Skin of body (tissue), 2 donors: ENCODE measurements around the gene GPR17. TPM values are rescaled to one million over a fixed set of nuclear protein-coding genes. Genes with fewer than 3 reads are reported as not detected.

ENCODE experiments used
- DNase-seq: peaks from one replicate; lab custom pipeline; 2025; lab: John Stamatoyannopoulos, UW
- total RNA-seq: library from RNA; depleted of rRNA; stranded (reverse); fragments of >200 nt; gene quantifications from one replicate; pipeline ENCODE4 v1.2.3, GENCODE V29; 2014

GPR17 gene
- total RNA-seq, 1 donor from 2014 or later, result 0.79 TPM

- no peak for DNase-seq
These were observed 31.7 kb upstream of the GPR17 start for GRCh38 chr2:127614246-127614645.

DNA sequence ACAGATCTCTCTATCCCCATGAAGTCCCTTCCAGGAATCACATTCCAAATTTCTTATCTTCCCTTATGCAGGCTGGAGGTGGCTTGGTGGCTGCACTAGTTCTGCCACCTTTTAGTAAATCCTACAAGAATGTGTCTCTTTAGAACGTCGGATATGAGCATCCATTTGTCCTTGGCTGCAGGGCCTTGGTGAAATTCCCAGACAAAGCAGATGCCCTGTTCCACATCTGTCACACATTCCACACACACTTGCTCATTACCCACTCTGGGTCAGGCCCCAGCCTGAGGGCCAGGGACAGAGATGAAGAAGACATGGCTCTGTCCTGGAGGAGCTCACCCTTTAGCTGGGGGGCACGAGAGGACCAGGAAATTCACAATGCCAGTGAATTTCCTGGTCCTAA is 31.2 kb upstream of the GPR17 start:
- no peak for DNase-seq

DNA sequence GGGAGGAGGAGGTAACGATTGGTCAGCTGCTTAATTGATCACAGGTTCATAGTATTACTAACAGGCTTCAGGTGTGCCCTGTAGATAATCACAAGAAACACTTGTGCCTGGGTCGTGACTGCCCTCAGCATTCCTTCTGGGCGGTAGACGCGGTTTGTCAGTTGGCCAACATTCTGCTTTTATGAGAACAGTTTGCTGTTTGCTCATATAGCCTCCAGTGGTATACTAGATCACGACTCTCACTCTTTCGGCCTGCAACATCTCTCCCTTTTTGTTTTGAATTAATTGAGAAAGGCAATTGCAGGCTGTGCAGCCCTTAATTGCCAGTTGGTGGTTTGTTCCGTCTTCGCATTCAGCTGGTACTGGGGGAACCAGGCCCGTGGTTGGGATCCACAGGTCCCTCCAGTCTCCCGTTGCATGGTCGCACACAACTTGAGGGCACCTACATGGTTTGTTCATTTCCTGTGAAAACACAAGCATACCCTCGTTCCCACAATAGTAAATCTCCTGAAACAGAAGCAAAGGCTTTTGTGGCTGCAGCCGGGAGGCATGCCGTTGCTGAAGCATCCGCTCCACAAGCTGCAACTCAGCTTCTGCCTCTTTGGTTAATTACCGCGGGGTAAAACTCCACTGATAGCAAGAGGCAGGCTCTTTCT is 30.3 kb upstream of the GPR17 start:
- no peak for DNase-seq

DNA sequence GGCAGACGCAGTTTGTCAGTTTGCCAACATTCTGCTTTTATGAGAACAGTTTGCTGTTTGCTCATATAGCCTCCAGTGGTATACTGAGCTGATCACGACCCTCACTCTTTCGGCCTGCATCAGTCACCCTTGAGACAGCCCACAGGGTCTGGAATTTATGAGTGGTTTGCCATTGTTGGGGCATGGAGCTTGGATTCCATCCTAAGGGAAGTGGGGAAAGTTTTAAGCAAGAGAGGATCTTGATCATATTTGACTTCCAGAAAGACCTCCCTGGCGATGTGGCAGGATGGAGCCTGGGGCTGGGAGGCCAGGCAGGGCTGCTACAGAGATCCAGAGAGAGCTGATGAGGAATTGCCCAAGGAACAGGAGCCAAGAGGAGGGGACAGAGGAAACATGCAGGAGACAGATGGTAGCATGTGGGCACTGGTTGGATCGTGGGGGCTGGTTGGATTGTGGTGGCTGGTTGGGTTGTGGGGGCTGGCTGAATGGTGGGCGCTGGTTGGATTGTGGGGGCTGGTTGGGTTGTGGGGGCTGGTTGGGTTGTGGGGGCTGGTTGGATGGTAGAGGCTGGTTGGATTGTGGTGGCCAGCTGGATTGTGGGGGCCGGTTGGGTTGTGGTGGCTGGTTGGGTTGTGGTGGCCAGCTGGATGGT is 27.3 kb upstream of the GPR17 start:
- DNase-seq, result no peak

DNA sequence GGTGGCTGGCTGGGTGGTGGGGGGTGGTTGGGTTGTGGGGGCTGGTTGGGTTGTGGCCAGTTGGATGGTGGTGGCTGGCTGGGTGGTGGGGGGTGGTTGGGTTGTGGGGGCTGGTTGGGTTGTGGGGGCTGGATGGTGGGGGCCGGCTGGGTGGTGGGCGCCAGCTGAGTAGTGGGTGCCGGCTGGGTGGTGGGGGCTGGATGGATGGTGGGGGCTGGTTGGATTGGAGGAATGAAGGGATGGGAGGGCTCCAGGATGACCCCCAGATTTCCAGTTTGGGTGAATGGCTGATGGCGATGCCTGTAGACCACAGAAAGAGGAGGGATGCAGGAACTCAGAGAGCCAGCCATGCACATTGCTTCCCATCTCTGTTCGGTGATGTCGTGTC is 26.8 kb upstream of the GPR17 start:
- no peak for DNase-seq

- DNase-seq, result no peak
These were observed 25.9 kb upstream of the GPR17 start for GRCh38 chr2:127619877-127620705.

GRCh38 chr2:127620866-127621265 is 25.1 kb upstream of the GPR17 start:
- no peak for DNase-seq

DNA sequence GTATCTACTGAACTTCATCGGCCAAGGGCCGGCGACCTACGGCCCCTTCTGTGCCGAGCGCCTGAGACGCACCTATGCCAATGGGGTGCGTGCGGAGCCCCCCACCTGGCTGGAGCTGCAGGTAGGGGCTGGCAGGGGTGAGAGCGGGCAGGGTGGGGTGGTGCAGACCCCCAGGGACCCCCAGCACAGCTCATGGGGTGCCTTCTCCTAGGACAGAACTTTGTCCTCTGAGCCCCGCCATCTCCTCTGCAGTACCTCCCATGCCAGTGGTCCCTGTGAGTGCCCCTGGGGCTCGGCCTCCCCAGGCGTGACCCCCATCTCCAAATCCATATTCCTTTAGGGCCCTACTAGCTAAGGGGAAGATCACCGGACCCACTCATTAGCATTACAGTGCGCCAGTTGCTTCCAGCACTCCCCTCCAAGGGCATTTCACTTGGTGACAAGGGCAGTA is 23.9 kb upstream of the GPR17 start:
- DNase-seq, result no peak

DNA sequence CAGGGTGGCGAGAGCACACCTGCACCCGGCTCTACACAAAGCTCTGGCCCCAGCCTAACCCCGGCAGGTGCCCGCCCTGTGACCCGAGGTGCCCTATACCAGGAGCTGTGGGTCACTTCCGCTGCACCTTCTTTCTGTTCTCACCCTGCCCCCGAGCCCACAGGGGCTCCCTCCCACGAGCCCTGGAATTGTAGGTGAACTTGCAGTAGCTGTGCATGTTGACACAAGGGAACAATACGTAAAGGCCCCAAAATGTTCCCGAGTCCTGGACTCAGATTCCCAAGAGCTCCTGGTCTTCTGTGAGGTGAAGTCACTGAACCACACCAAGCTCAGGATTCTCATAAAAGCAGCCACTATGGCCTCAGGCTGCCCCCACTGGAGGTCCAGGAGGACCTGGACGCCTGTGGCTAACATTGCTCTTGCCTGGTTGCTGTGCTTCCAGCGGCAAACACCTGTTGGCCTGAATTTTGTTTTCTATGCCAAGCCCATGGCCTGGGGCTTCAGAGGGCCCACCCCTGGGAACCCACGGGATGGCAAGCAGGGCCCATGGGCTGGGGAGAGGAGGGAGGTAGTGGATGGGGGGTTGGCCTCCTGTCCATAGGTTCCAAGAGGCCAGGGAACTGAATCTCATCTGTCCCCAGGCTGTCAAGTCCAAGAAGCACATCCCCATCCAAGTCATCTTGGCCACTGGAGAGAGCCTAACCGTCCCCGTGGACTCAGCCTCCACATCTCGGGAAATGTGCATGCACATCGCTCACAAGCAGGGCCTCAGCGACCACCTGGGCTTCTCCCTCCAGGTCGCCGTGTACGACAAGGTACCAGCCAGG is 23.2 kb upstream of the GPR17 start:
- no peak for DNase-seq

- DNase-seq, result no peak
These were observed 22.3 kb upstream of the GPR17 start for GRCh38 chr2:127623388-127624319.

DNA sequence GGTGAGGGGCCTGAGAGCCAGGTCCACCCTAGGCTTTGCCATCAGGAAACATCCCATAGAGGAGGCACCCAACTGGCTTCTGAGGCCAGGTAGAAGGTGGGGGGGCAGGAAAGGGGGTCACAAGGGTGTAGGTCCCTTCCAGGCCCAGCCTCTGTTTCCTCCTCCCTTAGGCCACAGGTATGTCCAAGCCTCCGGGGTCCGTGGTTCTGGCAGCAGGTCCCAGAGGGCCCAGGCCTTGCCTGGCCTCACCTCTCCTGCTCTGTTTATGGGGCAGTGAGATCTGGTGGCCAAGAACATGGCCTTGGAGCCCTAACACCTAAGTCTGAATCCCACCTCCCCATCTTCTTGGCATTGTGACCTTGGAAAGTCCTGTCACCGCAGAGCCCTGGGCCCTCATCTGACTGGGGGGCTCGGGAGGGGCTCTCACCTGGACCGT is 21.6 kb upstream of the GPR17 start:
- DNase-seq, result no peak

DNA sequence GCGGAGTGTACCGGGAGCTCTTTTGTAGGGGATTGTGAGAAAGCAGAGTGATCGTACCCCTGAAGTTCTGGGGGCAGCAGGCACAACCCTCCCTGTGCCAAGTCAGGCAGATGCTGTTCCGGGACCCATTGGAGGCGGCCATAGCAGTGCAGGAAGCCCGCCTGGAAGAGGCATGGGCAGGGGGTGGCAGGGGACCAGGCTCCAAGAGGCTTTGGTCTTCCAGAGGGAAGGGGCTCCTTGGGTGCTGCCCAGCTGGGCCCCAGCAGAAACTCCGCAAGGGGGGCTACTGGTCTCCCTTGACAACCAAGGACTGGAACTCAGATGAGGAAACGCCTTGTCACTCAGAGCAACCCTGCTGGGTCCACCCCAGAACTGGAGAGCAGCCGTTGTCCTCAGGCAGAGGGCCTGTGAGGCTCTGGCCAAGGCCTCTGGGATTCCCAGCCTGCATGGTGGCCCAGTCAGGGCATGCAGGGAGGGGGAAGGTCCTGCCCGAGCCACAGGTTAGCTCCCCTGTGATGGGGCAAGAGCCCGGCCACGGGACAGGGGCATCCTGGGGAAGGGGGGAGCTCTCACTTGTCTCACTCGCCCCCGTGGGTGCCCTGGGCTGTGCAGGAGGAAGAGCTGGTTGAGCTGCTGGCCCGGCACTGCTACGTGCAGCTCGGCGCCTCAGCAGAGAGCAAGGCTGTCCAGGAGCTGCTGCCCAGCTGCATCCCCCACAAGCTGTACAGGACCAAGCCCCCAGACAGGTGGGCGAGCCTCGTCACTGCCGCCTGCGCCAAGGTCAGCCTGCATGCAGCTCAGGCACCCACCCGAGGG is 21.0 kb upstream of the GPR17 start:
- DNase-seq, result no peak

- no peak for DNase-seq
These were observed 20.4 kb upstream of the GPR17 start for GRCh38 chr2:127625572-127625951.

DNA sequence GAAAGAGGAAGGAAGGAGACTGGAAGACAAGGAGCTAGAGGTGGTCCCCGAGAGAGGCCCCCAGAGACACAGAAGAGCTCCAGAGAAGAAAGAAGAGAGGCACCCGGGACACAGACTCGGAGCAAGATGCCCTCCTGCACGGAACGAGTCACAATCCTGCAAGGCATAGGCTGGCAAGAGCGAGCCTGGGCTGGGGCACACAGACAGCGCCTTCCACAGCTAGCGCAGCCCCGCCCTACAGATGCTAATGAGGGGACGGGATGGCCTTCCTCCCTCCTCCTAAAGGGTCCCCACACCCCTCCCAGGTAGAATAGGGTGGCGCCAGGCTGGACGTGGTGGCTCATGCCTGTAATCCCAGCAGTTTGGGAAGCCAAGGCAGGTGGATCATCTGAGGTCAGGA is 19.8 kb upstream of the GPR17 start:
- no peak for DNase-seq

DNA sequence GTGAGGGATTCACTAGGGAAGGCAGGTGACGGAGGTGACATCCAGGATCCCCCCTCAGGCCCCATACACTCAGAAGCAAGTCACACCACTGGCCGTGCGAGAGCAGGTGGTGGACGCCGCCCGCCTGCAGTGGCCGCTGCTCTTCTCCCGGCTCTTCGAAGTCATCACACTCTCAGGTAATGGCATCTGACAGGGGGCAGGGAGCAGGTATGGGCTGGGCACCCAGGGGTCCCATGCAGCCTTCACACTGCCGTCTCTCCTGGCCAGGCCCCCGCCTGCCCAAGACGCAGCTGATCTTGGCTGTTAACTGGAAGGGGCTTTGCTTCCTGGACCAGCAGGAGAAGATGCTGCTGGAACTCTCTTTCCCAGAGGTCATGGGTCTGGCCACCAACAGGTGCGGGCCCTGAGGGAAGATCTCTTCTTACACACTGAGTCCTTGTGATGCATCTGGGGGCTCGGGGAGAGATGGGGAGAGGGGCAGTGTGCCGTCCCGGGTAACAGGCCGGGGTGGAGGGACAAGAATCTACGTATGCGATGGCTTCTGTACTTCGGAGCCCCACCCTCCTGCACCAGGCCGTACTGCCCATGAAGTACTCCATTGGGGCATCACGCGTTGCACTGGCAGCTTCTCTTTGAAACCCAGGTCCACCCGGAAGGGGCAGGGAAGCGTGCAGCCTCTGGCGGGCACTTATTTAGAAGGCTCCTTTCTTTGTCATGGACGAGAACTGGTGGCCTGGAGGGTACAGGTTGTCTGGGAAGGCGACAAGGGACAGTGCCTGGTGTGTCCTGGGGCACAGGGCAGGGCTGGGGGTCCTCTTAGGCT is 18.8 kb upstream of the GPR17 start:
- no peak for DNase-seq

DNA sequence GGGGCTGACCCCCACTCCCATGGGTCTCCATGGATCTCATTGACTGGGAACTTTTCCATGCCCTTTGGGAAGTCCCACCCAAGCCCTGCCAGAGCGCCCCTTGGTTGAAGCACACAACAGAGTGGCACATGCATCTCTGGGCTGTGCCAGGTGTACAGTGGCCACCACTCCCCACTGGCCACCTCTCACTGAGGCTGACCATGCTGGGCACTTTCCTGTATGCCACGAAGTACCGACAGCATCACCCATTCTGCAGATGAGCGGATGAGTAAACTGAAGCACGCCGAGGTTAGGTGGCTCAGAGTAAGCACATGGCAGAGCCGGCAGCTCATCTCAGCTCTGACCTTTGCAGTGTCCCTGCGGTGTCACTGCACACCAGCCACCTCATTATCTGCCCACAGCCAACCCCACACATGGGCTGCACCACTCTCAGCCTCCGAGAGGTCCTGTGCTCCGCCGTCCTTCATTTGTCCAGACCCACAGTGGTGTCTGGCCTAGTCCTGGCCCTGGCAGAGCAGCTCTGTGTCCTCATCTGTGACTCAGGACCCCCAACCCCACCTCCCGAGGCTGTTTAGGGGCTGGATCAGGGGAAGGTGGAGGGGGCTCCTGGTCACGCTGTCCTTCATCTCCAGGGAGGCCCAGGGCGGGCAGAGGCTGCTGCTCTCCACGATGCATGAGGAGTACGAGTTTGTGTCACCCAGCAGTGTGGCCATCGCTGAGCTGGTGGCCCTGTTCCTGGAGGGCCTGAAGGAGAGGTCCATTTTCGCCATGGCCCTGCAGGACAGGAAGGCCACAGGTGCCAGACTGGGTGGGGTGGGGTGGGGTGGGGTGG is 18.0 kb upstream of the GPR17 start:
- no peak for DNase-seq

DNA sequence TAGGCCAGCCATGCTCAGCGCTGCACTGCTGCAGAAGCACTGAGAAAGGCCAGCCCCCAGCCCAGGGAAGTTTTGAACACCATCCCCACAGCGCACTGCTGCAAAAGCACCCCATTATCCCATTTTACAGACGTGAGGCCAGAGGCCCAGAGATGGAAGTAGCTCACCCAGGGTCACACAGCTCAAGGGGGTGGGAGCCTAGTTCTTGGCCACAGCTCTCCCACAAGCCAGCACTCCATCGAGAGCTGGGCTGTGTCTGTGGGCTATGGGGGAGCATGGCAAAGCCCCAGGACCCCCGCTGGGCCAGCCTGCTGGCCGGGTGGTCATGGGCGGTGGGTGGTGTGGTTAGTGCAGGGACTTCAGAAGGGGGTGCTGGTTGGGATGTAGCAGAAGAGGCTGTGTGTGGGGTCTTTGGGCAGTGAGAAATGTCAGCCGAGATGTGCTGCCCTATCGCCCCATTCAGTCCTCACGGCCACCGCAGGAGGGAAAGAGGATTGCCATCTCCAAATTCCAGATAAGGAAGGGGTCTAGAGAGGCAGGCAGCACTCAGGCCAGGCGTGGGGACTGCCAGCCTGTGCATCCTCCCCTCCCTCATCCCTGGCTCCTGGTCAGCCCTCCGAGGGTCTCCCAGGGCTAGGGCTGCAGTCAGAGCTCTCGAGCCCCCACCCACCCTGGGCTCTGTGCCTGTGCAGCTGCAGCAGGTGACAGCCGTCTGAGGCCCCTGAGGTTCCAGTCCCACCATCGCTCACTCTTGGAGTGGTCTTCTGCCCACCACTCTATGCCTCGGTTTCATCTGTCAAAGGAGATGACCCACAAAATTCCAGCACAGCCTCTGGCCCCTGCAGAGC is 17.0 kb upstream of the GPR17 start:
- DNase-seq, result no peak
